ENCODE data around the gene LARGE1.

Gene LARGE1

GRCh38 chr22:33913188-33913587 lies 7.1 kb downstream of the LARGE1 start:
- Histone ChIP-seq H3K9me3 (no peaks in the 10 kb centered on the region), H3K4me1 (no peaks in the 10 kb centered on the region), H3K36me3 (no peaks in the 10 kb centered on the region), H3K27me3 (peaks cover 2% of the 10 kb centered on the region), H3K4me3 (ENCODE audit: low read depth, low read length) (no peak overlapping the region)
- TF ChIP-seq CTCF (IDR thresholded peaks at IDR 0.05; ENCODE audit: low read depth, low read length), result no peak
- DNase-seq, result no peak

- Histone ChIP-seq H3K27me3 (no peaks in the 10 kb centered on the region), H3K36me3 (no peaks in the 10 kb centered on the region), H3K4me1 (no peaks in the 10 kb centered on the region), H3K9me3 (no peaks in the 10 kb centered on the region), H3K4me3 (ENCODE audit: low read depth, low read length) (no peak overlapping the region)
- TF ChIP-seq CTCF (IDR thresholded peaks at IDR 0.05; ENCODE audit: low read depth, low read length), result no peak
- DNase-seq, result no peak
These were observed 10.4 kb downstream of the LARGE1 start for GRCh38 chr22:33909911-33910310.

- TF ChIP-seq CTCF (IDR thresholded peaks at IDR 0.05; ENCODE audit: low read depth, low read length), result no peak
- no peak for DNase-seq
- Histone ChIP-seq H3K4me1 (no peaks in the 10 kb centered on the region), H3K4me3 (ENCODE audit: low read depth, low read length) (no peak overlapping the region), H3K36me3 (no peaks in the 10 kb centered on the region), H3K27me3 (no peaks in the 10 kb centered on the region), H3K9me3 (no peaks in the 10 kb centered on the region)
These were observed 11.2 kb downstream of the LARGE1 start for GRCh38 chr22:33909075-33909458.

GRCh38 chr22:33908171-33909074 lies 11.9 kb downstream of the LARGE1 start:
- Histone ChIP-seq H3K27me3 (no peaks in the 10 kb centered on the region), H3K4me1 (no peaks in the 10 kb centered on the region), H3K4me3 (ENCODE audit: low read depth, low read length) (no peak overlapping the region), H3K36me3 (no peaks in the 10 kb centered on the region), H3K9me3 (no peaks in the 10 kb centered on the region)
- no peak for TF ChIP-seq CTCF (IDR thresholded peaks at IDR 0.05; ENCODE audit: low read depth, low read length)
- DNase-seq, result no peak

GRCh38 chr22:33906954-33907353 lies 13.3 kb downstream of the LARGE1 start:
- no peak for DNase-seq
- Histone ChIP-seq H3K4me1 (no peaks in the 10 kb centered on the region), H3K4me3 (ENCODE audit: low read depth, low read length) (no peak overlapping the region), H3K36me3 (no peaks in the 10 kb centered on the region), H3K27me3 (no peaks in the 10 kb centered on the region), H3K9me3 (no peaks in the 10 kb centered on the region)
- TF ChIP-seq CTCF (IDR thresholded peaks at IDR 0.05; ENCODE audit: low read depth, low read length), result no peak

- no peak for TF ChIP-seq CTCF (IDR thresholded peaks at IDR 0.05; ENCODE audit: low read depth, low read length)
- H3K27me3 ChIP-seq, result no peaks in the 10 kb centered on the region
These were observed 13.8 kb downstream of the LARGE1 start for GRCh38 chr22:33906475-33906874.

More at GRCh38 chr22:33906475-33906874, 13.8 kb downstream of the LARGE1 start:
- no peak overlapping the region for H3K4me3 ChIP-seq (ENCODE audit: low read depth, low read length)
- DNase-seq, result no peak
- no peaks in the 10 kb centered on the region for H3K36me3 ChIP-seq
- H3K4me1 ChIP-seq, result no peaks in the 10 kb centered on the region
- H3K9me3 ChIP-seq, result no peaks in the 10 kb centered on the region

All from BE2C (cell line).